GM19467 (cell line): Measurements from ENCODE around the gene TCERG1L.

Source experiments
- ATAC-seq: cut with Tn5 transposase; IDR thresholded peaks from one replicate; pipeline ENCODE4 v1.9.1; 2021; ENCODE audit warnings: mild to moderate bottlenecking, moderate library complexity; ENCODE audit not compliant: unreplicated experiment

TCERG1L gene

GRCh38 chr10:131211965-131212619, 99.4 kb downstream of the TCERG1L start:
- ATAC-seq: no peak

GRCh38 chr10:131211559-131211958, 100.0 kb downstream of the TCERG1L start:
- no peak for ATAC-seq

GRCh38 chr10:131211146-131211545, 100.4 kb downstream of the TCERG1L start:
- no peak for ATAC-seq

- no peak for ATAC-seq
These were observed 101.3 kb downstream of the TCERG1L start for GRCh38 chr10:131210181-131210580.

- no peak for ATAC-seq
These were observed 103.7 kb downstream of the TCERG1L start for GRCh38 chr10:131207584-131208532.

- ATAC-seq: no peak
These were observed 104.3 kb downstream of the TCERG1L start for GRCh38 chr10:131207176-131207575.

GRCh38 chr10:131206111-131206995, 105.2 kb downstream of the TCERG1L start:
- no peak for ATAC-seq

- no peak for ATAC-seq
These were observed 106.0 kb downstream of the TCERG1L start for GRCh38 chr10:131205556-131205955.

- ATAC-seq: no peak
These were observed 106.9 kb downstream of the TCERG1L start for GRCh38 chr10:131204406-131205152.

- ATAC-seq: no peak
These were observed 107.8 kb downstream of the TCERG1L start for GRCh38 chr10:131203456-131204357.

- ATAC-seq: no peak
These were observed 108.5 kb downstream of the TCERG1L start for GRCh38 chr10:131202990-131203389.

- ATAC-seq: no peak
These were observed 109.6 kb downstream of the TCERG1L start for GRCh38 chr10:131201741-131202515.

GRCh38 chr10:131200856-131201470, 110.6 kb downstream of the TCERG1L start:
- no peak for ATAC-seq

GRCh38 chr10:131199646-131200045, 111.9 kb downstream of the TCERG1L start:
- no peak for ATAC-seq

- no peak for ATAC-seq
These were observed 112.7 kb downstream of the TCERG1L start for GRCh38 chr10:131198843-131199242.

- no peak for ATAC-seq
These were observed 113.1 kb downstream of the TCERG1L start for GRCh38 chr10:131198401-131198800.

- no peak for ATAC-seq
These were observed 115.2 kb downstream of the TCERG1L start for GRCh38 chr10:131196176-131196885.
